Panc1 (cell line): Measurements from ENCODE around the gene SLC9A4. TPM values are rescaled to one million over a fixed set of nuclear protein-coding genes. Genes with fewer than 3 reads are reported as not detected.

Experiments
- ATAC-seq: fragments of 200-7000 bp; cut with Tn5 transposase; 2 replicates; pipeline ENCODE4 v1.9.1; 2020; ENCODE audit warnings: mild to moderate bottlenecking, moderate library complexity
- BruUV-seq: library from RNA; stranded (reverse); fragments of 400-500 nt; replicated peaks from 2 replicates; lab custom pipeline; 2021; lab: Mats Ljungman, UMichigan
- CTCF ChIA-PET: fragments of 300-600 bp; sonication (Branson Sonifier 250); formaldehyde crosslinking; loops from one replicate; lab custom pipeline; 2022; ENCODE audit warnings: antibody characterized with exemption; lab: Charles Lee
- POLR2A ChIA-PET: fragments of 300-600 bp; sonication (Branson Sonifier 250); formaldehyde crosslinking; loops from one replicate; lab custom pipeline; 2022; ENCODE audit warnings: antibody characterized with exemption; lab: Charles Lee
- DNase-seq: peaks from one replicate; pipeline ENCODE4 v3.0.0-alpha.2; 2010; ENCODE audit warnings: low read depth, low spot score
- H3K27ac ChIP-seq: 2 replicates; pipeline ENCODE4 v1.5.1; 2011; ENCODE audit warnings: mild to moderate bottlenecking, low read length, inconsistent platforms
- H3K27me3 ChIP-seq: fragments of 200-500 bp; sonication (Bioruptor generic); 2 replicates; pipeline ENCODE4 v1.6.0; 2014; ENCODE audit warnings: low read length, inconsistent platforms; ENCODE audit not compliant: control insufficient read depth, insufficient read depth
- H3K36me3 ChIP-seq: fragments of 200-500 bp; sonication (Bioruptor generic); 2 replicates; pipeline ENCODE4 v1.5.1; 2014; ENCODE audit warnings: inconsistent platforms, mild to moderate bottlenecking, low read length, moderate library complexity; ENCODE audit not compliant: control insufficient read depth, insufficient read depth
- H3K4me1 ChIP-seq: 2 replicates; pipeline ENCODE4 v1.5.1; 2011; ENCODE audit warnings: inconsistent platforms, mild to moderate bottlenecking, low read length, moderate library complexity; ENCODE audit not compliant: control insufficient read depth, insufficient read depth
- H3K4me3 ChIP-seq, 2 experiments: 2 replicates each; pipeline ENCODE4 v1.5.1; 2011 to 2012; ENCODE audit warnings: low read depth in 2 of 2, low read length in 2 of 2, mild to moderate bottlenecking in 2 of 2, inconsistent platforms in 1 of 2, moderate library complexity in 1 of 2
- H3K9me3 ChIP-seq: fragments of 200-500 bp; sonication (Bioruptor generic); 2 replicates; pipeline ENCODE4 v1.5.1; 2014; ENCODE audit warnings: low read depth, mild to moderate bottlenecking, inconsistent platforms, low read length, moderate library complexity; ENCODE audit not compliant: control insufficient read depth, insufficient read depth
- CTCF ChIP-seq: fragments of 450-650 bp; IDR thresholded peaks from 2 replicates; pipeline ENCODE4 v1.5.1; 2017; ENCODE audit warnings: mild to moderate bottlenecking
- POLR2AphosphoS5 ChIP-seq: IDR thresholded peaks from 2 replicates; pipeline ENCODE4 v1.6.1; 2012; ENCODE audit warnings: mild to moderate bottlenecking, low read depth, low read length, moderate library complexity
- REST ChIP-seq, 2 experiments: IDR thresholded peaks; 2 replicates each; pipeline ENCODE4 v1.6.1; 2011 to 2012; ENCODE audit warnings: low read depth in 2 of 2, control low read depth in 1 of 2, low read length in 1 of 2, mild to moderate bottlenecking in 1 of 2, moderate library complexity in 1 of 2; ENCODE audit not compliant: insufficient read depth in 1 of 2
- SIN3A ChIP-seq: IDR thresholded peaks from 2 replicates; pipeline ENCODE4 v1.6.1; 2012; ENCODE audit warnings: low read depth, mild to moderate bottlenecking, low read length, moderate library complexity, borderline replicate concordance; ENCODE audit not compliant: insufficient read depth
- TCF7L2 ChIP-seq: IDR thresholded peaks from 2 replicates; pipeline ENCODE4 v1.6.1; 2011; ENCODE audit warnings: mild to moderate bottlenecking, low read depth, low read length, inconsistent platforms
- in situ Hi-C: cut with HindIII; loops from 2 replicates; pipeline ENCODE4 v1.10.0; 2016; ENCODE audit warnings: low sequenced_read_pairs, low pct_unique_long_range_greater_than_20kb
- intact Hi-C: fragments of 100-400 bp; cut with micrococcal nuclease; formaldehyde crosslinking; loops from one replicate; pipeline ENCODE4 v1.10.0; 2022; ENCODE audit not compliant: unreplicated experiment
- total RNA-seq: library from RNA; stranded (reverse); gene quantifications from one replicate; pipeline ENCODE4 v1.2.1, GENCODE V29; 2021; ENCODE audit not compliant: unreplicated experiment

SLC9A4 gene
- total RNA-seq, 1 experiment from 2014 or later = not detected

GRCh38 chr2:102438578-102438977, 34.4 kb upstream of the SLC9A4 start:
- in situ Hi-C loops = no loop called here
- Histone ChIP-seq H3K27me3 (peaks cover 3% of the 10 kb centered on the region), H3K4me1 (no peaks in the 10 kb centered on the region), H3K36me3 (no peaks in the 10 kb centered on the region), H3K4me3 (no peak overlapping the region), H3K9me3 (no peaks in the 10 kb centered on the region), H3K27ac (no peak overlapping the region)
- ChIA-PET POLR2A (no interaction called here), CTCF (no interaction called here)
- intact Hi-C loops = no loop called here
- BruUV-seq = no TSS peak
- DNase-seq = no peak
- TF ChIP-seq POLR2AphosphoS5 (no peak), SIN3A (no peak), TCF7L2 (no peak), REST (IDR thresholded peaks at IDR 0.05; ENCODE audit: insufficient read depth in 1 of 2, low read depth in 2 of 2, low read length in 1 of 2) (no peak), CTCF (no peak)
- ATAC-seq = no peak

- Histone ChIP-seq H3K27me3 (peaks cover 3% of the 10 kb centered on the region), H3K36me3 (no peaks in the 10 kb centered on the region), H3K27ac (no peak overlapping the region), H3K4me1 (no peaks in the 10 kb centered on the region), H3K9me3 (no peaks in the 10 kb centered on the region), H3K4me3 (no peak overlapping the region)
- ChIA-PET CTCF (no interaction called here), POLR2A (no interaction called here)
- intact Hi-C loops = no loop called here
- TF ChIP-seq TCF7L2 (no peak), CTCF (no peak), SIN3A (no peak), REST (IDR thresholded peaks at IDR 0.05; ENCODE audit: insufficient read depth in 1 of 2, low read depth in 2 of 2, low read length in 1 of 2) (no peak), POLR2AphosphoS5 (no peak)
- BruUV-seq = no TSS peak
- ATAC-seq (no peak), DNase-seq (no peak)
- in situ Hi-C loops = no loop called here
Measured at GRCh38 chr2:102439065-102439695, 33.8 kb upstream of the SLC9A4 start.
